GM23338 (cell line): ENCODE measurements around the gene MYH14. TPM values are rescaled to one million over a fixed set of nuclear protein-coding genes. Genes with fewer than 3 reads are reported as not detected.

Experiments used
- ATAC-seq: fragments of 200-7000 bp; cut with Tn5 transposase; 3 replicates; pipeline ENCODE4 v1.9.1; 2020
- DNase-seq: peaks from one replicate; pipeline ENCODE4 v3.0.0-alpha.2; 2015; ENCODE audit warnings: low spot score
- H2AFZ ChIP-seq: fragments of 200-600 bp; sonication (generic); 2 replicates; pipeline ENCODE4 v1.8.0; 2016; ENCODE audit warnings: antibody characterized with exemption, mild to moderate bottlenecking, moderate library complexity
- H3F3A ChIP-seq: fragments of 200-600 bp; sonication (generic); replicated peaks from 2 replicates; pipeline ENCODE4 v1.8.0; 2017; ENCODE audit warnings: antibody characterized with exemption, mixed run types, low read depth
- H3K27ac ChIP-seq: fragments of 200-600 bp; sonication (generic); 2 replicates; pipeline ENCODE4 v1.6.1; 2016; ENCODE audit warnings: low read depth
- H3K27me3 ChIP-seq: fragments of 200-600 bp; sonication (generic); 2 replicates; pipeline ENCODE4 v1.8.0; 2016; ENCODE audit warnings: mild to moderate bottlenecking, mixed run types, moderate library complexity; ENCODE audit not compliant: insufficient read depth
- H3K36me3 ChIP-seq: fragments of 200-600 bp; sonication (generic); 2 replicates; pipeline ENCODE4 v1.8.0; 2016; ENCODE audit warnings: mild to moderate bottlenecking; ENCODE audit not compliant: insufficient read depth
- H3K4me1 ChIP-seq: fragments of 200-600 bp; sonication (generic); 2 replicates; pipeline ENCODE4 v1.8.0; 2016; ENCODE audit warnings: mild to moderate bottlenecking, moderate library complexity; ENCODE audit not compliant: insufficient read depth
- H3K4me2 ChIP-seq: fragments of 200-600 bp; sonication (generic); 2 replicates; pipeline ENCODE4 v1.7.1; 2017; ENCODE audit warnings: mixed run types
- H3K4me3 ChIP-seq: fragments of 200-600 bp; sonication (generic); 2 replicates; pipeline ENCODE4 v1.6.1; 2016; ENCODE audit warnings: mixed run types
- H3K79me2 ChIP-seq: fragments of 200-600 bp; sonication (generic); replicated peaks from 2 replicates; pipeline ENCODE4 v1.8.0; 2017; ENCODE audit warnings: mild to moderate bottlenecking; ENCODE audit not compliant: insufficient read depth
- H3K9me2 ChIP-seq: fragments of 200-600 bp; sonication (generic); 2 replicates; pipeline ENCODE4 v1.8.0; 2017; ENCODE audit not compliant: insufficient read depth
- H4K20me1 ChIP-seq: fragments of 200-600 bp; sonication (generic); replicated peaks from 2 replicates; pipeline ENCODE4 v1.8.0; 2017; ENCODE audit warnings: mild to moderate bottlenecking; ENCODE audit not compliant: insufficient read depth
- H3K27ac Mint-ChIP-seq: 2 replicates; pipeline ENCODE4 v1.8.0; 2020; ENCODE audit warnings: inconsistent platforms, mild to moderate bottlenecking, moderate library complexity, mixed read lengths
- H3K27me3 Mint-ChIP-seq: 3 replicates; pipeline ENCODE4 v1.8.0; 2022; ENCODE audit warnings: low read depth, mild to moderate bottlenecking, moderate library complexity, mixed read lengths, inconsistent platforms; ENCODE audit not compliant: insufficient read depth, poor library complexity
- H3K36me3 Mint-ChIP-seq: 3 replicates; pipeline ENCODE4 v1.8.0; 2021; ENCODE audit warnings: low read depth, mild to moderate bottlenecking, inconsistent platforms, moderate library complexity, mixed read lengths
- H3K4me1 Mint-ChIP-seq: 3 replicates; pipeline ENCODE4 v1.8.0; 2020; ENCODE audit warnings: mild to moderate bottlenecking, inconsistent platforms, mixed read lengths
- H3K4me3 Mint-ChIP-seq: 3 replicates; pipeline ENCODE4 v1.8.0; 2021; ENCODE audit warnings: moderate library complexity, mild to moderate bottlenecking, inconsistent platforms, mixed read lengths
- H3K9me3 Mint-ChIP-seq: 3 replicates; pipeline ENCODE4 v1.8.0; 2020; ENCODE audit warnings: moderate library complexity, mild to moderate bottlenecking, inconsistent platforms, mixed read lengths
- EZH2 ChIP-seq: fragments of 200-600 bp; sonication (generic); IDR thresholded peaks from one replicate; pipeline ENCODE4 v1.8.0; 2017; ENCODE audit warnings: antibody characterized with exemption, mild to moderate bottlenecking, low read depth; ENCODE audit not compliant: unreplicated experiment
- EZH2phosphoT487 ChIP-seq: fragments of 200-600 bp; sonication (generic); IDR thresholded peaks from one replicate; pipeline ENCODE4 v1.8.1; 2018; ENCODE audit warnings: antibody characterized with exemption; ENCODE audit not compliant: unreplicated experiment
- polyA plus RNA-seq: library from polyadenylated mRNA; unstranded; fragments of >200 nt; fragmentation: Nextera tagmentation; extraction: Ambion mirVana; gene quantifications from 2 replicates; pipeline ENCODE4 v1.2.1, GENCODE V29; 2016
- total RNA-seq: library from RNA; depleted of rRNA; stranded (reverse); fragments of >200 nt; shearing (Covaris generic); gene quantifications from 2 replicates; pipeline ENCODE4 v1.2.3, GENCODE V29; 2014
- TF ChIP-seq, protein P1 (sequence below): IDR thresholded peaks from one replicate; pipeline ENCODE4 v1.6.1; 2018; ENCODE audit warnings: antibody characterized with exemption; ENCODE audit not compliant: unreplicated experiment
- TF ChIP-seq, protein P2 (sequence below), 2 experiments: fragments of 200-600 bp in 1 of 2; sonication (generic) in 1 of 2; conservative IDR thresholded peaks; 2 replicates each; pipeline versions ENCODE4 v1.5.1 to v1.6.1; 2016 to 2017; ENCODE audit warnings: antibody characterized with exemption in 2 of 2, low read depth in 2 of 2, mild to moderate bottlenecking in 2 of 2, moderate library complexity in 1 of 2
- TF ChIP-seq, protein P3 (sequence below): fragments of 250-450 bp; sonication (Bioruptor Pico); IDR thresholded peaks from 2 replicates; pipeline ENCODE4 v1.5.0; 2020; ENCODE audit warnings: mild to moderate bottlenecking, moderate library complexity

MYH14 gene
- total and polyA plus RNA-seq, 2 experiments from 2014 or later, result 25.5 to 27.5 TPM

DNA sequence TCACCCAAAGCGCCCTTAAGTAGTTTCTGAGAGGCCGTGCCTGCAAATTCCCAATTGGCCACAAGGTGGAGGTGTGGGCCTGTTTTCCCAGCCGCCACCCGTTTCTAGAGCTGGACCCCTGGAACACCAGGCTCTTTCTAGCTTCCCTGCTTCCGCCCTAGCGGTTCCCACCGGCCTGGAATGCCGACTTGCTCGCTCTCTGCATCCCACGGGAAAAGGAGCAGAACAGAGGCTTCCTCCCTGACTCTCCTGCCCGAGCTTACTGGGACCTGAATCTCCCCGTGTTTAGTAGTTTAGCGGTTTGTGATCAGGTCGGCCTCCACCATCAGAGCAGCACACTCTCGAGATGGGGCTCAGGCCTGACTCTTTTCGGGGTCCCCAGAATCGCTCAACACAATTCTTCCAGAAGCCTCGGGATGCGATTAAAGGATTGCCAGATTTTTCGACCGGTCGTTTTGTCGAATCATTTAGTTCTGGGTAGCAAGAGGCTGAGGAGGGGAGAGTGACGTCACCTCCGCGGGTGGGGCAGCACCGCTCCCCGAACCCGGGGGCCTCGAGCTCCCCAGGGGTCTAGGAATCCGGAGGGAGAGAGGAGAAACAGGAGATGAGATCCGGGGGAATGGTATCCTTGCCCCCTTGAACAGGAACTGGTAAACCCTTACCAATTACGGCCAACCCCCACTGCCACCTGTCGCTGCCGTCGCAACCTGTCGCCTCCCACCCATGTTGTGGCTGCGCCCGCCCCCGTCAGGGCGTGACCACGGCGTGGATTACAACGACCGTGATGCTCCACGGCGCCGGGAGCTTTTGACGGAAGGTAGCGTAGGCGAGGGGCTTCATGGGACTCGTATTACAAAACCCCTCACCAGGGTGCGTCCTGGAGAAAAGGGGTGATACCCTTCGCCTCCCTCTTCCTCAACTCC is 154.0 kb downstream of the MYH14 start:
- H3K36me3 ChIP-seq, result no peaks in the 10 kb centered on the region
- H3K27me3 ChIP-seq, result no peaks in the 10 kb centered on the region
- peak overlapping the region; percentile 16; the same call in 1 of the 2 replicates for H2AFZ ChIP-seq
- H3K9me2 ChIP-seq, result 0 out of 2 replicates have a peak, but pooled peaks cover 3% of the 10 kb centered on the region
- peak; percentile 91 for DNase-seq
- no peaks in the 10 kb centered on the region for H3K4me1 Mint-ChIP-seq
- peak overlapping the region; percentile 34; the same call in 1 of the 2 replicates for H3K27ac ChIP-seq
- TF ChIP-seq, protein P1, sequence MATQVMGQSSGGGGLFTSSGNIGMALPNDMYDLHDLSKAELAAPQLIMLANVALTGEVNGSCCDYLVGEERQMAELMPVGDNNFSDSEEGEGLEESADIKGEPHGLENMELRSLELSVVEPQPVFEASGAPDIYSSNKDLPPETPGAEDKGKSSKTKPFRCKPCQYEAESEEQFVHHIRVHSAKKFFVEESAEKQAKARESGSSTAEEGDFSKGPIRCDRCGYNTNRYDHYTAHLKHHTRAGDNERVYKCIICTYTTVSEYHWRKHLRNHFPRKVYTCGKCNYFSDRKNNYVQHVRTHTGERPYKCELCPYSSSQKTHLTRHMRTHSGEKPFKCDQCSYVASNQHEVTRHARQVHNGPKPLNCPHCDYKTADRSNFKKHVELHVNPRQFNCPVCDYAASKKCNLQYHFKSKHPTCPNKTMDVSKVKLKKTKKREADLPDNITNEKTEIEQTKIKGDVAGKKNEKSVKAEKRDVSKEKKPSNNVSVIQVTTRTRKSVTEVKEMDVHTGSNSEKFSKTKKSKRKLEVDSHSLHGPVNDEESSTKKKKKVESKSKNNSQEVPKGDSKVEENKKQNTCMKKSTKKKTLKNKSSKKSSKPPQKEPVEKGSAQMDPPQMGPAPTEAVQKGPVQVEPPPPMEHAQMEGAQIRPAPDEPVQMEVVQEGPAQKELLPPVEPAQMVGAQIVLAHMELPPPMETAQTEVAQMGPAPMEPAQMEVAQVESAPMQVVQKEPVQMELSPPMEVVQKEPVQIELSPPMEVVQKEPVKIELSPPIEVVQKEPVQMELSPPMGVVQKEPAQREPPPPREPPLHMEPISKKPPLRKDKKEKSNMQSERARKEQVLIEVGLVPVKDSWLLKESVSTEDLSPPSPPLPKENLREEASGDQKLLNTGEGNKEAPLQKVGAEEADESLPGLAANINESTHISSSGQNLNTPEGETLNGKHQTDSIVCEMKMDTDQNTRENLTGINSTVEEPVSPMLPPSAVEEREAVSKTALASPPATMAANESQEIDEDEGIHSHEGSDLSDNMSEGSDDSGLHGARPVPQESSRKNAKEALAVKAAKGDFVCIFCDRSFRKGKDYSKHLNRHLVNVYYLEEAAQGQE, result no peak
- TF ChIP-seq, protein P2, sequence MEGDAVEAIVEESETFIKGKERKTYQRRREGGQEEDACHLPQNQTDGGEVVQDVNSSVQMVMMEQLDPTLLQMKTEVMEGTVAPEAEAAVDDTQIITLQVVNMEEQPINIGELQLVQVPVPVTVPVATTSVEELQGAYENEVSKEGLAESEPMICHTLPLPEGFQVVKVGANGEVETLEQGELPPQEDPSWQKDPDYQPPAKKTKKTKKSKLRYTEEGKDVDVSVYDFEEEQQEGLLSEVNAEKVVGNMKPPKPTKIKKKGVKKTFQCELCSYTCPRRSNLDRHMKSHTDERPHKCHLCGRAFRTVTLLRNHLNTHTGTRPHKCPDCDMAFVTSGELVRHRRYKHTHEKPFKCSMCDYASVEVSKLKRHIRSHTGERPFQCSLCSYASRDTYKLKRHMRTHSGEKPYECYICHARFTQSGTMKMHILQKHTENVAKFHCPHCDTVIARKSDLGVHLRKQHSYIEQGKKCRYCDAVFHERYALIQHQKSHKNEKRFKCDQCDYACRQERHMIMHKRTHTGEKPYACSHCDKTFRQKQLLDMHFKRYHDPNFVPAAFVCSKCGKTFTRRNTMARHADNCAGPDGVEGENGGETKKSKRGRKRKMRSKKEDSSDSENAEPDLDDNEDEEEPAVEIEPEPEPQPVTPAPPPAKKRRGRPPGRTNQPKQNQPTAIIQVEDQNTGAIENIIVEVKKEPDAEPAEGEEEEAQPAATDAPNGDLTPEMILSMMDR (conservative IDR thresholded peaks at IDR 0.05; ENCODE audit: low read depth in 2 of 2), result peak; percentile 85
- H3K27me3 Mint-ChIP-seq, result peaks cover 7% of the 10 kb centered on the region
- H3K4me3 ChIP-seq, result 0 out of 2 replicates have a peak overlapping the region, but pooled peaks have one; percentile 35
- H3K27ac Mint-ChIP-seq, result no peak overlapping the region
- peaks cover 95% of the 10 kb centered on the region for H3K9me3 Mint-ChIP-seq
- ATAC-seq, result peak; percentile 87
- no peaks in the 10 kb centered on the region; the same call in 1 of the 2 replicates for H4K20me1 ChIP-seq
- no peak overlapping the region for H3K4me3 Mint-ChIP-seq
- H3K79me2 ChIP-seq, result no peaks in the 10 kb centered on the region
- no peaks in the 10 kb centered on the region for H3F3A ChIP-seq
- no peaks in the 10 kb centered on the region; the same call in 1 of the 2 replicates for H3K4me1 ChIP-seq
- H3K4me2 ChIP-seq, result peak overlapping the region; percentile 29
- peaks cover 39% of the 10 kb centered on the region for H3K36me3 Mint-ChIP-seq

DNA sequence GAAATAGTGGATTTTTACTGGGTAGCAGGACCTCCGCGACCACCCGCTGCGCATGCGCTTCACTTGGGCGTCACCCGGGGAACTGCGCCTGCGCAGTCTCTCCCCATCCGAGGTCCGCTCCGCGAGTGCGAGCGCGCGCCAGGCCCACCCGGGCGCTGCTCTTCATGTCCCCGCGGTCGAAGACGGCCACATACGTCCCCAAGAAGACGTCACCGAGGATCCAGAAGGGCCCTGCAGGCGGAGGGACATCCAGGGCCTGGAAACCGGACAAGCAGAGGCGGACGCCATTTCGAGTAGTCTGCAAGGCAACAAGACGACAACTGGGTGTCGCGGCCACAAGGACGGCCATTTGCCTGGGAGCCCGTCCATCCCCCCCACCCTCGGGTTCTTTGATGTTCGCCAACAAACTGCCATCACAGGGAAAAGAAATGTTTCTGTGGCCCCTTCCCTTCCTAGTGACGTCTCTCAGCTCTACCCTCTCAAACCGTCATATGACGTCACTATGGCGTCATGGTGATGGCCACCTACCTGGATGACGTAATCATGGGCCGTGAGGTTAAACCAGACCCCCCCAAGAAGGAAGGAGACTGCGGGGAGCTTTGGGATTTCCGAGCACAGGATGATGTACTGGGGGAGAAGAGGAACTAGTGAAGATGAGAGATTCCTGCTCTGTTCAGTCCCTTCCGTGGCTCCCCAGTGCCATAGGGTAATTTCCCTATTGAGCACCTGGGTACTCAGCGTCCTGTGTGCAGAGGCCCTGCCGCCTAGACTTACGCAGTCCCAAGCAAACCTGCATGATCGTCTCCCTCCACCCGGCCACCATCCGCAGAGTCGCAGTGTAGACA is 155.3 kb downstream of the MYH14 start:
- Mint-ChIP-seq H3K4me1 (no peaks in the 10 kb centered on the region), H3K4me3 (no peak overlapping the region), H3K9me3 (peaks cover 95% of the 10 kb centered on the region), H3K36me3 (peaks cover 42% of the 10 kb centered on the region), H3K27me3 (peaks cover 7% of the 10 kb centered on the region), H3K27ac (no peak overlapping the region)
- H2AFZ ChIP-seq, result no peak overlapping the region
- no peak for DNase-seq
- H3K36me3 ChIP-seq, result no peaks in the 10 kb centered on the region
- no peaks in the 10 kb centered on the region for H3K79me2 ChIP-seq
- H3K27me3 ChIP-seq, result no peaks in the 10 kb centered on the region
- no peak overlapping the region for H3K27ac ChIP-seq
- H3K4me1 ChIP-seq, result no peaks in the 10 kb centered on the region; the same call in 1 of the 2 replicates
- ATAC-seq, result no peak
- no peak overlapping the region for H3K4me2 ChIP-seq
- H4K20me1 ChIP-seq, result no peaks in the 10 kb centered on the region
- no peaks in the 10 kb centered on the region for H3F3A ChIP-seq
- H3K4me3 ChIP-seq, result no peak overlapping the region
- H3K9me2 ChIP-seq, result 0 out of 2 replicates have a peak, but pooled peaks cover 3% of the 10 kb centered on the region
- TF ChIP-seq EZH2 (no peak), EZH2phosphoT487 (no peak)
- TF ChIP-seq, protein P3, sequence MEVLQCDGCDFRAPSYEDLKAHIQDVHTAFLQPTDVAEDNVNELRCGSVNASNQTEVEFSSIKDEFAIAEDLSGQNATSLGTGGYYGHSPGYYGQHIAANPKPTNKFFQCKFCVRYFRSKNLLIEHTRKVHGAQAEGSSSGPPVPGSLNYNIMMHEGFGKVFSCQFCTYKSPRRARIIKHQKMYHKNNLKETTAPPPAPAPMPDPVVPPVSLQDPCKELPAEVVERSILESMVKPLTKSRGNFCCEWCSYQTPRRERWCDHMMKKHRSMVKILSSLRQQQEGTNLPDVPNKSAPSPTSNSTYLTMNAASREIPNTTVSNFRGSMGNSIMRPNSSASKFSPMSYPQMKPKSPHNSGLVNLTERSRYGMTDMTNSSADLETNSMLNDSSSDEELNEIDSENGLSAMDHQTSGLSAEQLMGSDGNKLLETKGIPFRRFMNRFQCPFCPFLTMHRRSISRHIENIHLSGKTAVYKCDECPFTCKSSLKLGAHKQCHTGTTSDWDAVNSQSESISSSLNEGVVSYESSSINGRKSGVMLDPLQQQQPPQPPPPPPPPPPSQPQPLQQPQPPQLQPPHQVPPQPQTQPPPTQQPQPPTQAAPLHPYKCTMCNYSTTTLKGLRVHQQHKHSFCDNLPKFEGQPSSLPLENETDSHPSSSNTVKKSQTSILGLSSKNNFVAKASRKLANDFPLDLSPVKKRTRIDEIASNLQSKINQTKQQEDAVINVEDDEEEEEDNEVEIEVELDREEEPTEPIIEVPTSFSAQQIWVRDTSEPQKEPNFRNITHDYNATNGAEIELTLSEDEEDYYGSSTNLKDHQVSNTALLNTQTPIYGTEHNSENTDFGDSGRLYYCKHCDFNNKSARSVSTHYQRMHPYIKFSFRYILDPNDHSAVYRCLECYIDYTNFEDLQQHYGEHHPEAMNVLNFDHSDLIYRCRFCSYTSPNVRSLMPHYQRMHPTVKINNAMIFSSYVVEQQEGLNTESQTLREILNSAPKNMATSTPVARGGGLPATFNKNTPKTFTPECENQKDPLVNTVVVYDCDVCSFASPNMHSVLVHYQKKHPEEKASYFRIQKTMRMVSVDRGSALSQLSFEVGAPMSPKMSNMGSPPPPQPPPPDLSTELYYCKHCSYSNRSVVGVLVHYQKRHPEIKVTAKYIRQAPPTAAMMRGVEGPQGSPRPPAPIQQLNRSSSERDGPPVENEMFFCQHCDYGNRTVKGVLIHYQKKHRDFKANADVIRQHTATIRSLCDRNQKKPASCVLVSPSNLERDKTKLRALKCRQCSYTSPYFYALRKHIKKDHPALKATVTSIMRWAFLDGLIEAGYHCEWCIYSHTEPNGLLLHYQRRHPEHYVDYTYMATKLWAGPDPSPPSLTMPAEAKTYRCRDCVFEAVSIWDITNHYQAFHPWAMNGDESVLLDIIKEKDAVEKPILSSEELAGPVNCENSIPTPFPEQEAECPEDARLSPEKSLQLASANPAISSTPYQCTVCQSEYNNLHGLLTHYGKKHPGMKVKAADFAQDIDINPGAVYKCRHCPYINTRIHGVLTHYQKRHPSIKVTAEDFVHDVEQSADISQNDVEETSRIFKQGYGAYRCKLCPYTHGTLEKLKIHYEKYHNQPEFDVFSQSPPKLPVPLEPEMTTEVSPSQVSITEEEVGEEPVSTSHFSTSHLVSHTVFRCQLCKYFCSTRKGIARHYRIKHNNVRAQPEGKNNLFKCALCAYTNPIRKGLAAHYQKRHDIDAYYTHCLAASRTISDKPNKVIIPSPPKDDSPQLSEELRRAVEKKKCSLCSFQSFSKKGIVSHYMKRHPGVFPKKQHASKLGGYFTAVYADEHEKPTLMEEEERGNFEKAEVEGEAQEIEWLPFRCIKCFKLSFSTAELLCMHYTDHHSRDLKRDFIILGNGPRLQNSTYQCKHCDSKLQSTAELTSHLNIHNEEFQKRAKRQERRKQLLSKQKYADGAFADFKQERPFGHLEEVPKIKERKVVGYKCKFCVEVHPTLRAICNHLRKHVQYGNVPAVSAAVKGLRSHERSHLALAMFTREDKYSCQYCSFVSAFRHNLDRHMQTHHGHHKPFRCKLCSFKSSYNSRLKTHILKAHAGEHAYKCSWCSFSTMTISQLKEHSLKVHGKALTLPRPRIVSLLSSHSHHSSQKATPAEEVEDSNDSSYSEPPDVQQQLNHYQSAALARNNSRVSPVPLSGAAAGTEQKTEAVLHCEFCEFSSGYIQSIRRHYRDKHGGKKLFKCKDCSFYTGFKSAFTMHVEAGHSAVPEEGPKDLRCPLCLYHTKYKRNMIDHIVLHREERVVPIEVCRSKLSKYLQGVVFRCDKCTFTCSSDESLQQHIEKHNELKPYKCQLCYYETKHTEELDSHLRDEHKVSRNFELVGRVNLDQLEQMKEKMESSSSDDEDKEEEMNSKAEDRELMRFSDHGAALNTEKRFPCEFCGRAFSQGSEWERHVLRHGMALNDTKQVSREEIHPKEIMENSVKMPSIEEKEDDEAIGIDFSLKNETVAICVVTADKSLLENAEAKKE (CRISPR knock-in tag), result no peak
